HepG2 (cell line): ENCODE data around the gene TMSB15B. TPM values are rescaled to one million over a fixed set of nuclear protein-coding genes. Genes with fewer than 3 reads are reported as not detected.

Experiments used
- ATAC-seq: fragments of 200-7000 bp; cut with Tn5 transposase; 3 replicates; pipeline ENCODE4 v1.9.1; 2020; ENCODE audit warnings: mild to moderate bottlenecking, moderate library complexity
- BruUV-seq: library from RNA; stranded (reverse); fragments of 400-500 nt; replicated peaks from 2 replicates; lab custom pipeline; 2021; lab: Mats Ljungman, UMichigan
- CTCF ChIA-PET: fragments of 300-600 bp; formaldehyde crosslinking; extraction: SDS; loops from one replicate; lab custom pipeline; 2021; ENCODE audit warnings: low total read pairs, inconsistent platforms, low intra/inter-chr PET ratio; lab: Yijun Ruan, JAX
- POLR2A ChIA-PET: fragments of 350-600 bp; sonication (Branson Sonifier 250); formaldehyde crosslinking; loops from one replicate; lab custom pipeline; 2020; ENCODE audit warnings: antibody characterized with exemption, inconsistent platforms; lab: Yijun Ruan, JAX
- DNase-seq: peaks from one replicate; pipeline ENCODE4 v3.0.0-alpha.2; 2015; ENCODE audit warnings: low spot score
- FAIRE-seq: peaks from 3 replicates; lab custom pipeline; 2011; peaks lifted over from hg19 to GRCh38; lab: Jason Lieb, UNC
- H2AFZ ChIP-seq: one replicate; pipeline ENCODE4 v1.6.1; 2011; ENCODE audit warnings: low read length, inconsistent platforms
- H3K27ac ChIP-seq: fragments of 300-600 bp; 3 replicates; pipeline ENCODE4 v1.8.0; 2011; ENCODE audit warnings: mixed run types, mild to moderate bottlenecking, mixed read lengths, low read length, inconsistent platforms; ENCODE audit not compliant: insufficient read depth; ENCODE audit errors: extremely low read length
- H3K27me3 ChIP-seq, 2 experiments: fragments of 200-600 bp in 1 of 2; 2 replicates in 1 of 2; 3 replicates in 1 of 2; pipeline versions ENCODE4 v1.6.0 to v1.8.0; 2011; ENCODE audit warnings: low read length in 2 of 2, mild to moderate bottlenecking in 2 of 2, moderate library complexity in 2 of 2, inconsistent platforms in 1 of 2; ENCODE audit not compliant: insufficient read depth in 2 of 2, control insufficient read depth in 1 of 2
- H3K36me3 ChIP-seq, 2 experiments: fragments of 200-600 bp in 1 of 2; replicated peaks in 1 of 2; 2 replicates in 1 of 2; 3 replicates in 1 of 2; pipeline versions ENCODE4 v1.5.1 to v1.8.0; 2011; ENCODE audit warnings: low read length in 2 of 2, inconsistent platforms in 1 of 2; ENCODE audit not compliant: insufficient read depth in 2 of 2, control insufficient read depth in 1 of 2
- H3K4me1 ChIP-seq: 2 replicates; pipeline ENCODE4 v1.5.1; 2012; ENCODE audit warnings: low read length, inconsistent platforms; ENCODE audit not compliant: insufficient read depth
- H3K4me2 ChIP-seq: 2 replicates; pipeline ENCODE4 v1.6.0; 2011; ENCODE audit warnings: low read depth, low read length, inconsistent platforms
- H3K4me3 ChIP-seq, 3 experiments: fragments of 200-600 bp in 1 of 3; sonication (generic), shearing (Covaris generic) in 1 of 3; replicated peaks in 1 of 3; 2 replicates each; pipeline ENCODE4 v1.5.1; 2011 to 2016; ENCODE audit warnings: low read length in 3 of 3, inconsistent platforms in 2 of 3, low read depth in 2 of 3, mild to moderate bottlenecking in 2 of 3, control low read depth in 1 of 3, mixed read lengths in 1 of 3; ENCODE audit not compliant: insufficient read depth in 1 of 3
- H3K79me2 ChIP-seq: one replicate; pipeline ENCODE4 v1.6.1; 2011; ENCODE audit warnings: low read length, inconsistent platforms; ENCODE audit not compliant: insufficient read depth
- H3K9ac ChIP-seq: 2 replicates; pipeline ENCODE4 v1.6.0; 2011; ENCODE audit warnings: mild to moderate bottlenecking, low read depth, low read length, inconsistent platforms; ENCODE audit not compliant: insufficient read depth
- H3K9me3 ChIP-seq: 2 replicates; pipeline ENCODE4 v1.5.1; 2012; ENCODE audit warnings: mild to moderate bottlenecking, low read length
- H4K20me1 ChIP-seq: 2 replicates; pipeline ENCODE4 v1.6.0; 2011; ENCODE audit warnings: inconsistent platforms, mild to moderate bottlenecking, low read length, moderate library complexity; ENCODE audit not compliant: insufficient read depth
- AKAP8 ChIP-seq: sonication (generic); formaldehyde crosslinking; IDR thresholded peaks from 2 replicates; pipeline ENCODE4 v1.5.1; 2020; ENCODE audit warnings: mild to moderate bottlenecking, missing genetic modification reagents
- CC2D1A ChIP-seq: sonication (generic); formaldehyde crosslinking; IDR thresholded peaks from 2 replicates; pipeline ENCODE4 v1.8.1; 2023; ENCODE audit warnings: mild to moderate bottlenecking, missing genetic modification reagents
- CREB1 ChIP-seq, 2 experiments: fragments of 450-650 bp in 1 of 2; IDR thresholded peaks; 2 replicates each; pipeline ENCODE4 v1.6.1; 2016 to 2017; ENCODE audit warnings: control low read depth in 1 of 2, mild to moderate bottlenecking in 1 of 2, missing compliant biosample characterization in 1 of 2, missing genetic modification characterization in 1 of 2
- ETV5 ChIP-seq: IDR thresholded peaks from 2 replicates; pipeline ENCODE4 v1.6.1; 2018; ENCODE audit warnings: missing biosample characterization, missing genetic modification reagents, inconsistent platforms, borderline replicate concordance
- KLF11 ChIP-seq: IDR thresholded peaks from 2 replicates; pipeline ENCODE4 v1.6.1; 2016; ENCODE audit warnings: missing compliant biosample characterization
- SPEN ChIP-seq: sonication (generic); formaldehyde crosslinking; IDR thresholded peaks from 2 replicates; pipeline ENCODE4 v1.5.1; 2020; ENCODE audit warnings: low read depth, mild to moderate bottlenecking, missing genetic modification reagents
- THAP9 ChIP-seq: sonication (generic); formaldehyde crosslinking; IDR thresholded peaks from 2 replicates; pipeline ENCODE4; 2020; ENCODE audit warnings: missing genetic modification reagents, mild to moderate bottlenecking, borderline replicate concordance
- YEATS4 ChIP-seq: sonication (generic); formaldehyde crosslinking; IDR thresholded peaks from 2 replicates; pipeline ENCODE4 v1.4.0; 2020; ENCODE audit warnings: missing genetic modification reagents, borderline replicate concordance
- ZBTB26 ChIP-seq: IDR thresholded peaks from 2 replicates; pipeline ENCODE4 v1.6.1; 2016; ENCODE audit warnings: missing compliant biosample characterization, missing genetic modification reagents, borderline replicate concordance
- ZNF878 ChIP-seq: sonication (generic); formaldehyde crosslinking; IDR thresholded peaks from 2 replicates; pipeline ENCODE4 v1.8.1; 2023; ENCODE audit warnings: mild to moderate bottlenecking, missing genetic modification reagents, moderate library complexity
- WGBS: methylation state at CpG from one replicate; pipeline ENCODE4 v1.1.6; 2017; ENCODE audit warnings: low lambda C conversion rate; 5-methylcytosine and 5-hydroxymethylcytosine counted together
- in situ Hi-C: cut with HindIII; loops from 2 replicates; pipeline ENCODE4 v1.10.0; 2017; ENCODE audit warnings: low pct_unique_long_range_greater_than_20kb; ENCODE audit not compliant: extremely low pct_ligation_motif_present
- intact Hi-C: fragments of 100-400 bp; cut with micrococcal nuclease; formaldehyde crosslinking; loops from one replicate; pipeline ENCODE4 v1.10.0; 2022; ENCODE audit not compliant: unreplicated experiment
- polyA plus RNA-seq, 8 experiments: library from polyadenylated mRNA; depleted of rRNA in 3 of 8; stranded (reverse) in 7 of 8; unstranded in 1 of 8; fragments of >200 nt; fragmentation: Illumina TruSeq in 4 of 8; extraction: Trizol in 4 of 8; gene quantifications; 2 replicates each; pipeline versions ENCODE4 v1.2.1 to v1.2.3, GENCODE V29; 2011 to 2016; ENCODE audit warnings: low read depth in 4 of 8, missing spikeins in 1 of 8, mixed read lengths in 1 of 8; ENCODE audit not compliant: insufficient read depth in 1 of 8
- total RNA-seq, 5 experiments: library from RNA; depleted of rRNA; stranded (reverse); fragments of >200 nt; fragmentation: Illumina TruSeq; extraction: Trizol; gene quantifications; 2 replicates each; pipeline ENCODE4 v1.2.3, GENCODE V29; 2016; ENCODE audit warnings: low read depth in 1 of 5
- TF ChIP-seq, protein P1 (sequence below): IDR thresholded peaks from 2 replicates; pipeline ENCODE4 v1.6.1; 2012; ENCODE audit warnings: low read length, improper control_type of control experiment
- TF ChIP-seq, protein P2 (sequence below): sonication (generic); formaldehyde crosslinking; IDR thresholded peaks from 2 replicates; pipeline ENCODE4 v1.9.0; 2021; ENCODE audit warnings: missing genetic modification reagents, mild to moderate bottlenecking, borderline replicate concordance

Gene TMSB15B
- total and polyA plus RNA-seq, 2 of the 13 experiments (the other 11 are each of a cell fraction or from before 2014, with no cell fraction given): not detected

GRCh38 chrX:103953353-103953752, 9.1 kb upstream of the TMSB15B start:
- FAIRE-seq (no peak), ATAC-seq (no peak), DNase-seq (no peak)
- Histone ChIP-seq H3K9me3 (no peaks in the 10 kb centered on the region), H3K36me3 (no peaks in the 10 kb centered on the region), H4K20me1 (no peaks in the 10 kb centered on the region), H2AFZ (no peak overlapping the region), H3K4me2 (no peak overlapping the region), H3K27me3 (no peaks in the 10 kb centered on the region), H3K4me1 (no peaks in the 10 kb centered on the region), H3K9ac (no peak overlapping the region), H3K4me3 (no peak overlapping the region), H3K27ac (no peak overlapping the region), H3K79me2 (no peaks in the 10 kb centered on the region)
- in situ Hi-C loops: no loop called here
- no TSS peak for BruUV-seq
- ChIA-PET POLR2A (no interaction called here), CTCF (no interaction called here)
- intact Hi-C loops: no loop called here
- no CpG with 5 or more reads among the region's 4 CpGs for WGBS
- TF ChIP-seq CC2D1A (CRISPR knock-in tag) (no peak), AKAP8 (no peak), SPEN (CRISPR knock-in tag) (no peak), THAP9 (CRISPR knock-in tag) (no peak), ETV5 (CRISPR knock-in tag) (no peak), ZBTB26 (CRISPR knock-in tag) (no peak), KLF11 (CRISPR knock-in tag) (no peak), CREB1 (IDR thresholded peaks at IDR 0.05) (no peak), CREB1 (CRISPR knock-in tag; IDR thresholded peaks at IDR 0.05) (no peak), YEATS4 (CRISPR knock-in tag) (no peak), ZNF878 (CRISPR knock-in tag) (no peak)
- TF ChIP-seq, protein P1, sequence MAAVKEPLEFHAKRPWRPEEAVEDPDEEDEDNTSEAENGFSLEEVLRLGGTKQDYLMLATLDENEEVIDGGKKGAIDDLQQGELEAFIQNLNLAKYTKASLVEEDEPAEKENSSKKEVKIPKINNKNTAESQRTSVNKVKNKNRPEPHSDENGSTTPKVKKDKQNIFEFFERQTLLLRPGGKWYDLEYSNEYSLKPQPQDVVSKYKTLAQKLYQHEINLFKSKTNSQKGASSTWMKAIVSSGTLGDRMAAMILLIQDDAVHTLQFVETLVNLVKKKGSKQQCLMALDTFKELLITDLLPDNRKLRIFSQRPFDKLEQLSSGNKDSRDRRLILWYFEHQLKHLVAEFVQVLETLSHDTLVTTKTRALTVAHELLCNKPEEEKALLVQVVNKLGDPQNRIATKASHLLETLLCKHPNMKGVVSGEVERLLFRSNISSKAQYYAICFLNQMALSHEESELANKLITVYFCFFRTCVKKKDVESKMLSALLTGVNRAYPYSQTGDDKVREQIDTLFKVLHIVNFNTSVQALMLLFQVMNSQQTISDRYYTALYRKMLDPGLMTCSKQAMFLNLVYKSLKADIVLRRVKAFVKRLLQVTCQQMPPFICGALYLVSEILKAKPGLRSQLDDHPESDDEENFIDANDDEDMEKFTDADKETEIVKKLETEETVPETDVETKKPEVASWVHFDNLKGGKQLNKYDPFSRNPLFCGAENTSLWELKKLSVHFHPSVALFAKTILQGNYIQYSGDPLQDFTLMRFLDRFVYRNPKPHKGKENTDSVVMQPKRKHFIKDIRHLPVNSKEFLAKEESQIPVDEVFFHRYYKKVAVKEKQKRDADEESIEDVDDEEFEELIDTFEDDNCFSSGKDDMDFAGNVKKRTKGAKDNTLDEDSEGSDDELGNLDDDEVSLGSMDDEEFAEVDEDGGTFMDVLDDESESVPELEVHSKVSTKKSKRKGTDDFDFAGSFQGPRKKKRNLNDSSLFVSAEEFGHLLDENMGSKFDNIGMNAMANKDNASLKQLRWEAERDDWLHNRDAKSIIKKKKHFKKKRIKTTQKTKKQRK: no peak
- TF ChIP-seq, protein P2, sequence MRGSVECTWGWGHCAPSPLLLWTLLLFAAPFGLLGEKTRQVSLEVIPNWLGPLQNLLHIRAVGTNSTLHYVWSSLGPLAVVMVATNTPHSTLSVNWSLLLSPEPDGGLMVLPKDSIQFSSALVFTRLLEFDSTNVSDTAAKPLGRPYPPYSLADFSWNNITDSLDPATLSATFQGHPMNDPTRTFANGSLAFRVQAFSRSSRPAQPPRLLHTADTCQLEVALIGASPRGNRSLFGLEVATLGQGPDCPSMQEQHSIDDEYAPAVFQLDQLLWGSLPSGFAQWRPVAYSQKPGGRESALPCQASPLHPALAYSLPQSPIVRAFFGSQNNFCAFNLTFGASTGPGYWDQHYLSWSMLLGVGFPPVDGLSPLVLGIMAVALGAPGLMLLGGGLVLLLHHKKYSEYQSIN: no peak
